Endothelial cell of umbilical vein (primary cell): ENCODE results near the gene MTLN.
"Not testable (repeated sequence)": the region's sequence is repeated elsewhere in the genome, so short reads cannot be mapped to it uniquely, and the experiment has no call there.

Experiments used
- CTCF ChIP-seq, 2 donors: IDR thresholded peaks; 1 replicate in 1 of 2; 2 replicates in 1 of 2; pipeline ENCODE4 v1.5.1; 2011; ENCODE audit warnings: low read length in 2 of 2, mild to moderate bottlenecking in 2 of 2, moderate library complexity in 2 of 2, control low read depth in 1 of 2, inconsistent platforms in 1 of 2, low read depth in 1 of 2; ENCODE audit not compliant: insufficient read depth in 1 of 2; ENCODE audit errors: extremely low read depth in 1 of 2
- EZH2 ChIP-seq: IDR thresholded peaks from 2 replicates; pipeline ENCODE4 v1.6.1; 2012; ENCODE audit warnings: borderline replicate concordance, low read depth, mild to moderate bottlenecking, moderate library complexity, low read length, inconsistent platforms; ENCODE audit not compliant: severe bottlenecking
- FOS ChIP-seq: IDR thresholded peaks from 2 replicates; pipeline ENCODE4 v1.6.1; 2011; ENCODE audit warnings: mild to moderate bottlenecking, low read length, moderate library complexity, borderline replicate concordance; ENCODE audit not compliant: insufficient read depth
- JUN ChIP-seq: IDR thresholded peaks from 2 replicates; pipeline ENCODE4 v1.6.1; 2011; ENCODE audit warnings: borderline replicate concordance, low read depth; ENCODE audit not compliant: insufficient read length, insufficient read depth
- MAX ChIP-seq: IDR thresholded peaks from 2 replicates; pipeline ENCODE4 v1.6.1; 2011; ENCODE audit not compliant: insufficient read depth, insufficient read length
- MYC ChIP-seq: IDR thresholded peaks from one replicate; pipeline ENCODE4 v1.6.1; 2011; ENCODE audit warnings: mild to moderate bottlenecking, low read depth, low read length
- POLR2A ChIP-seq: IDR thresholded peaks from 2 replicates; pipeline ENCODE4 v1.6.1; 2012; ENCODE audit warnings: low read depth, mild to moderate bottlenecking, control low read depth, low read length
- POLR2AphosphoS5 ChIP-seq: IDR thresholded peaks from 2 replicates; pipeline ENCODE4 v1.6.1; 2012; ENCODE audit warnings: low read depth, mild to moderate bottlenecking, control low read depth, low read length, moderate library complexity; ENCODE audit not compliant: insufficient read depth

DNA sequence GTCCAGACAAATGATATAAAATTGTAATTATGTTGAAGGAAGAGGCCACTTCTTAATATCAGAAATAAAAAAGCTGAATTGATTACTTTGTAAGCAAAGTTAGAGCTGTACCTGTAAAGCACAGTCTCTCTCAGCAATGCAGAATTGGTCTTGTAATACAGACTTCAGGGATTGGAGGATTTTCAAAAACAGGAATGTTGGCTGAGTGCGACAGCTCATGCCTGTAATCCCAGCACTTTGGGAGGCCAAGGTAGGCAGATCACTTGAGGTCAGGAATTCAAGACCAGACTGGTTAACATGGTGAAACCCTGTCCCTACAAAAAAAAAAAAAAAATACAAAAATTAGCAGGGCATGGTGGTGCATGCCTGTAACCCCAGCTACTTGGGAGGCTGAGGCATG is 10.3 kb upstream of the MTLN start:
- not testable (repeated sequence) for TF ChIP-seq CTCF (IDR thresholded peaks at IDR 0.05; ENCODE audit: extremely low read depth in 1 of 2, insufficient read depth in 1 of 2, low read depth in 1 of 2, low read length in 2 of 2); POLR2AphosphoS5; POLR2A; MAX; JUN; MYC; FOS; EZH2
